Measurements from ENCODE around the gene LYL1.

Gene LYL1

GRCh38 chr19:13135068-13136062, 32.7 kb upstream of the LYL1 start:
- Mint-ChIP-seq H3K9me3 (no peaks in the 10 kb centered on the region), H3K36me3 (ENCODE audit: low read depth) (peaks cover 88% of the 10 kb centered on the region), H3K4me3 (no peak overlapping the region), H3K4me1 (ENCODE audit: low read depth) (peaks cover 39% of the 10 kb centered on the region), H3K27me3 (no peaks in the 10 kb centered on the region), H3K27ac (no peak overlapping the region)
- intact Hi-C loops (cut with micrococcal nuclease), result no loop called here

GRCh38 chr19:13134626-13135025, 32.0 kb upstream of the LYL1 start:
- H3K4me1 Mint-ChIP-seq (ENCODE audit: low read depth), result peaks cover 34% of the 10 kb centered on the region
- intact Hi-C loops (cut with micrococcal nuclease), result no loop called here
- H3K27me3 Mint-ChIP-seq, result no peaks in the 10 kb centered on the region
- H3K9me3 Mint-ChIP-seq, result no peaks in the 10 kb centered on the region
- H3K4me3 Mint-ChIP-seq, result no peak overlapping the region
- H3K36me3 Mint-ChIP-seq (ENCODE audit: low read depth), result peaks cover 83% of the 10 kb centered on the region
- H3K27ac Mint-ChIP-seq, result no peak overlapping the region

- no peak overlapping the region for H3K27ac Mint-ChIP-seq
Measured at GRCh38 chr19:13133241-13133870, 30.7 kb upstream of the LYL1 start.

GRCh38 chr19:13132471-13133180, 30.0 kb upstream of the LYL1 start:
- Mint-ChIP-seq H3K4me1 (ENCODE audit: low read depth) (peaks cover 39% of the 10 kb centered on the region), H3K4me3 (no peak overlapping the region), H3K36me3 (ENCODE audit: low read depth) (peaks cover 67% of the 10 kb centered on the region)

More at GRCh38 chr19:13133241-13133870, 30.7 kb upstream of the LYL1 start:
- Mint-ChIP-seq H3K27me3 (no peaks in the 10 kb centered on the region), H3K4me3 (no peak overlapping the region), H3K9me3 (no peaks in the 10 kb centered on the region), H3K4me1 (ENCODE audit: low read depth) (peaks cover 33% of the 10 kb centered on the region), H3K36me3 (ENCODE audit: low read depth) (peaks cover 74% of the 10 kb centered on the region)
- intact Hi-C loops (cut with micrococcal nuclease), result no loop called here

GRCh38 chr19:13130886-13131490, 28.3 kb upstream of the LYL1 start:
- Mint-ChIP-seq H3K27ac (peak overlapping the region; percentile 25), H3K36me3 (ENCODE audit: low read depth) (peaks cover 61% of the 10 kb centered on the region), H3K4me3 (no peak overlapping the region), H3K4me1 (ENCODE audit: low read depth) (peaks cover 40% of the 10 kb centered on the region), H3K27me3 (no peaks in the 10 kb centered on the region), H3K9me3 (no peaks in the 10 kb centered on the region)
- intact Hi-C loops (cut with micrococcal nuclease), result no loop called here

More at GRCh38 chr19:13132471-13133180, 30.0 kb upstream of the LYL1 start:
- intact Hi-C loops (cut with micrococcal nuclease), result no loop called here
- no peak overlapping the region for H3K27ac Mint-ChIP-seq
- no peaks in the 10 kb centered on the region for H3K27me3 Mint-ChIP-seq
- H3K9me3 Mint-ChIP-seq, result no peaks in the 10 kb centered on the region

GRCh38 chr19:13129384-13129783, 26.7 kb upstream of the LYL1 start:
- peaks cover 40% of the 10 kb centered on the region for H3K4me1 Mint-ChIP-seq (ENCODE audit: low read depth)

GRCh38 chr19:13128583-13128982, 25.9 kb upstream of the LYL1 start:
- Mint-ChIP-seq H3K27me3 (no peaks in the 10 kb centered on the region), H3K27ac (no peak overlapping the region), H3K9me3 (no peaks in the 10 kb centered on the region), H3K4me3 (no peak overlapping the region), H3K4me1 (ENCODE audit: low read depth) (peaks cover 44% of the 10 kb centered on the region), H3K36me3 (ENCODE audit: low read depth) (peaks cover 62% of the 10 kb centered on the region)
- intact Hi-C loops (cut with micrococcal nuclease), result no loop called here

More at GRCh38 chr19:13129384-13129783, 26.7 kb upstream of the LYL1 start:
- Mint-ChIP-seq H3K4me3 (no peak overlapping the region), H3K9me3 (no peaks in the 10 kb centered on the region), H3K27me3 (no peaks in the 10 kb centered on the region), H3K27ac (no peak overlapping the region), H3K36me3 (ENCODE audit: low read depth) (peaks cover 61% of the 10 kb centered on the region)
- intact Hi-C loops (cut with micrococcal nuclease), result no loop called here

- no peaks in the 10 kb centered on the region for H3K27me3 Mint-ChIP-seq
- no peaks in the 10 kb centered on the region for H3K9me3 Mint-ChIP-seq
- H3K4me1 Mint-ChIP-seq (ENCODE audit: low read depth), result peaks cover 44% of the 10 kb centered on the region
- H3K36me3 Mint-ChIP-seq (ENCODE audit: low read depth), result peaks cover 62% of the 10 kb centered on the region
- intact Hi-C loops (cut with micrococcal nuclease), result no loop called here
- H3K27ac Mint-ChIP-seq, result no peak overlapping the region
- H3K4me3 Mint-ChIP-seq, result no peak overlapping the region
Measured at GRCh38 chr19:13127811-13128575, 25.3 kb upstream of the LYL1 start.

- intact Hi-C loops (cut with micrococcal nuclease), result no loop called here
- Mint-ChIP-seq H3K27me3 (no peaks in the 10 kb centered on the region), H3K4me3 (no peak overlapping the region), H3K9me3 (no peaks in the 10 kb centered on the region), H3K4me1 (ENCODE audit: low read depth) (peaks cover 47% of the 10 kb centered on the region), H3K27ac (no peak overlapping the region), H3K36me3 (ENCODE audit: low read depth) (peaks cover 65% of the 10 kb centered on the region)
Measured at GRCh38 chr19:13127051-13127450, 24.4 kb upstream of the LYL1 start.

GRCh38 chr19:13122980-13123957, 20.6 kb upstream of the LYL1 start:
- Mint-ChIP-seq H3K27me3 (no peaks in the 10 kb centered on the region), H3K4me3 (no peak overlapping the region)

GRCh38 chr19:13122275-13122878, 19.7 kb upstream of the LYL1 start:
- Mint-ChIP-seq H3K27ac (no peak overlapping the region), H3K27me3 (no peaks in the 10 kb centered on the region), H3K4me1 (ENCODE audit: low read depth) (peaks cover 57% of the 10 kb centered on the region), H3K4me3 (no peak overlapping the region), H3K9me3 (no peaks in the 10 kb centered on the region), H3K36me3 (ENCODE audit: low read depth) (peaks cover 71% of the 10 kb centered on the region)
- intact Hi-C loops (cut with micrococcal nuclease), result no loop called here

More at GRCh38 chr19:13122980-13123957, 20.6 kb upstream of the LYL1 start:
- H3K27ac Mint-ChIP-seq, result peak overlapping the region; percentile 21
- H3K4me1 Mint-ChIP-seq (ENCODE audit: low read depth), result peaks cover 58% of the 10 kb centered on the region
- intact Hi-C loops (cut with micrococcal nuclease), result no loop called here
- H3K9me3 Mint-ChIP-seq, result no peaks in the 10 kb centered on the region
- H3K36me3 Mint-ChIP-seq (ENCODE audit: low read depth), result peaks cover 65% of the 10 kb centered on the region
